Nucleus accumbens (tissue), 56 donors: ENCODE data around the gene ZNF783.
"Not testable (repeated sequence)": the region's sequence is repeated elsewhere in the genome, so short reads cannot be mapped to it uniquely, and the experiment has no call there.

Experiments
- DNase-seq, 56 donors: peaks; one replicate each; lab custom pipeline; 2025; lab: John Stamatoyannopoulos, UW

Gene ZNF783

GRCh38 chr7:149239345-149240143 lies 22.5 kb upstream of the ZNF783 start, which contains the start of gene ZNF212:
ZNF212 (plus strand) TSS chr7:149239651; CDS start chr7:149239779, 128 bp downstream.
- DNase-seq = peak in 55 of 56 donors; percentile 44 to 93 (median 82)

- DNase-seq = no peak
These were observed 21.4 kb upstream of the ZNF783 start for GRCh38 chr7:149240637-149241036.

- DNase-seq = no peak
These were observed 20.3 kb upstream of the ZNF783 start for GRCh38 chr7:149241696-149242095.

- DNase-seq = no peak
These were observed 16.8 kb upstream of the ZNF783 start for GRCh38 chr7:149245244-149245643.

- DNase-seq = no peak
These were observed 16.3 kb upstream of the ZNF783 start for GRCh38 chr7:149245744-149246143.

- no peak for DNase-seq
These were observed 13.2 kb upstream of the ZNF783 start for GRCh38 chr7:149248777-149249176.

- not testable (repeated sequence) for DNase-seq
These were observed 11.8 kb upstream of the ZNF783 start for GRCh38 chr7:149250151-149250550.

GRCh38 chr7:149251518-149251917 lies 10.5 kb upstream of the ZNF783 start:
- not testable (repeated sequence) for DNase-seq

- DNase-seq = no peak
These were observed 9.6 kb upstream of the ZNF783 start for GRCh38 chr7:149252378-149252777.

- no peak for DNase-seq
These were observed 8.3 kb upstream of the ZNF783 start for GRCh38 chr7:149253665-149254064.

- DNase-seq = peak in 3 of 56 donors; percentile 9 to 13 (median 9)
These were observed 7.7 kb upstream of the ZNF783 start for GRCh38 chr7:149254181-149254858.

GRCh38 chr7:149255174-149255573 lies 6.8 kb upstream of the ZNF783 start:
- DNase-seq = no peak

- DNase-seq = no peak
These were observed 5.4 kb upstream of the ZNF783 start for GRCh38 chr7:149256568-149256967.

- no peak for DNase-seq
These were observed 4.8 kb upstream of the ZNF783 start for GRCh38 chr7:149257146-149257545.

GRCh38 chr7:149261316-149261828 lies 624 bp upstream of the ZNF783 start:
- DNase-seq = peak in 6 of 56 donors; percentile 23 to 45 (median 29)

- no peak for DNase-seq
These were observed 4.5 kb downstream of the ZNF783 start for GRCh38 chr7:149266451-149266850.

- DNase-seq = no peak
These were observed 5.7 kb downstream of the ZNF783 start for GRCh38 chr7:149267733-149268132.

- DNase-seq = not testable (repeated sequence)
These were observed 12.4 kb downstream of the ZNF783 start for GRCh38 chr7:149274424-149274823.

- DNase-seq = no peak
These were observed 15.9 kb downstream of the ZNF783 start for GRCh38 chr7:149277871-149278270.

GRCh38 chr7:149278396-149278795 lies 16.4 kb downstream of the ZNF783 start:
- no peak for DNase-seq

GRCh38 chr7:149279111-149279743 lies 17.2 kb downstream of the ZNF783 start:
- no peak for DNase-seq
